ENCODE data around the gene NSD1.

DNA sequence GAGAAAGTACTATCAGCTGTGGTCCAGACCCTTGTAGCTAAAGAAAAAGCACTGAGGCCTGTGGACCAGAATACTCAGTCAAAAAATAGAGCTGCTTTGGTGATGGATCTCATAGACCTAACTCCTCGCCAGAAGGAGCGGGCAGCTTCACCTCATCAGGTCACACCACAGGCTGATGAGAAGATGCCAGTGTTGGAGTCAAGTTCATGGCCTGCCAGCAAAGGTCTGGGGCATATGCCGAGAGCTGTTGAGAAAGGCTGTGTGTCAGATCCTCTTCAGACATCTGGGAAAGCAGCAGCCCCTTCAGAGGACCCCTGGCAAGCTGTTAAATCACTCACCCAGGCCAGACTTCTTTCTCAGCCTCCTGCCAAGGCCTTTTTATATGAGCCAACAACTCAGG lies 161.1 kb downstream of the NSD1 start:
- TF ChIP-seq CTCF (IDR thresholded peaks at IDR 0.05) (no peak), POLR2AphosphoS5 (IDR thresholded peaks at IDR 0.05) (no peak)
